LoVo (cell line): ENCODE results near the gene VPS13A.
"Not testable (repeated sequence)": the region's sequence is repeated elsewhere in the genome, so short reads cannot be mapped to it uniquely, and the experiment has no call there.

Experiments
- DNase-seq: peaks from one replicate; pipeline ENCODE4 v3.0.0-alpha.2; 2016; ENCODE audit warnings: low spot score

The VPS13A gene

GRCh38 chr9:77188242-77188641 is 10.9 kb downstream of the VPS13A start:
- DNase-seq = no peak

- no peak for DNase-seq
These were observed 17.1 kb downstream of the VPS13A start for GRCh38 chr9:77194423-77194822.

- no peak for DNase-seq
These were observed 32.8 kb downstream of the VPS13A start for GRCh38 chr9:77210116-77210515.

- DNase-seq = no peak
These were observed 34.2 kb downstream of the VPS13A start for GRCh38 chr9:77211561-77211960.

- no peak for DNase-seq
These were observed 35.5 kb downstream of the VPS13A start for GRCh38 chr9:77212801-77213200.

- DNase-seq = no peak
These were observed 38.5 kb downstream of the VPS13A start for GRCh38 chr9:77215874-77216273.

GRCh38 chr9:77218612-77219011 is 41.3 kb downstream of the VPS13A start:
- no peak for DNase-seq

GRCh38 chr9:77221431-77221830 is 44.1 kb downstream of the VPS13A start:
- DNase-seq = no peak

- no peak for DNase-seq
These were observed 47.5 kb downstream of the VPS13A start for GRCh38 chr9:77224746-77225312.

- DNase-seq = no peak
These were observed 59.4 kb downstream of the VPS13A start for GRCh38 chr9:77236693-77237092.

GRCh38 chr9:77237896-77238295 is 60.6 kb downstream of the VPS13A start:
- no peak for DNase-seq

GRCh38 chr9:77251050-77251449 is 73.7 kb downstream of the VPS13A start:
- no peak for DNase-seq

- DNase-seq = no peak
These were observed 79.9 kb downstream of the VPS13A start for GRCh38 chr9:77257275-77257674.

GRCh38 chr9:77261605-77262004 is 84.3 kb downstream of the VPS13A start:
- no peak for DNase-seq

- DNase-seq = not testable (repeated sequence)
These were observed 90.4 kb downstream of the VPS13A start for GRCh38 chr9:77267762-77268161.

- no peak for DNase-seq
These were observed 93.8 kb downstream of the VPS13A start for GRCh38 chr9:77271023-77271690.

GRCh38 chr9:77276799-77277198 is 99.5 kb downstream of the VPS13A start:
- DNase-seq = no peak

GRCh38 chr9:77277719-77278118 is 100.4 kb downstream of the VPS13A start:
- no peak for DNase-seq

GRCh38 chr9:77283991-77284390 is 106.7 kb downstream of the VPS13A start:
- DNase-seq = no peak

GRCh38 chr9:77284616-77285015 is 107.3 kb downstream of the VPS13A start:
- DNase-seq = no peak

- DNase-seq = no peak
These were observed 113.0 kb downstream of the VPS13A start for GRCh38 chr9:77290373-77290772.

GRCh38 chr9:77291714-77292113 is 114.4 kb downstream of the VPS13A start:
- DNase-seq = no peak

- DNase-seq = no peak
These were observed 116.6 kb downstream of the VPS13A start for GRCh38 chr9:77293949-77294348.

GRCh38 chr9:77304543-77304942 is 127.2 kb downstream of the VPS13A start:
- DNase-seq = no peak
